ENCODE data around the gene SKAP1.
"Not testable (repeated sequence)": the region's sequence is repeated elsewhere in the genome, so short reads cannot be mapped to it uniquely, and the experiment has no call there.

Gene SKAP1

GRCh38 chr17:48462946-48463345 lies 32.9 kb upstream of the SKAP1 start:
- H3K36me3 Mint-ChIP-seq (ENCODE audit: insufficient read depth), result peaks cover under 1% of the 10 kb centered on the region
- H3K9me3 Mint-ChIP-seq, result no peaks in the 10 kb centered on the region
- no peak overlapping the region for H3K27ac Mint-ChIP-seq (ENCODE audit: low read depth)
- DNase-seq (ENCODE audit: low spot score in 2 of 2) (no peak), ATAC-seq (replicated peaks; ENCODE audit: extremely low read depth, poor library complexity, severe bottlenecking) (no peak)
- no peak overlapping the region for H3K4me3 Mint-ChIP-seq
- H3K27me3 Mint-ChIP-seq, result no peaks in the 10 kb centered on the region
- H3K4me1 Mint-ChIP-seq, result no peaks in the 10 kb centered on the region

DNA sequence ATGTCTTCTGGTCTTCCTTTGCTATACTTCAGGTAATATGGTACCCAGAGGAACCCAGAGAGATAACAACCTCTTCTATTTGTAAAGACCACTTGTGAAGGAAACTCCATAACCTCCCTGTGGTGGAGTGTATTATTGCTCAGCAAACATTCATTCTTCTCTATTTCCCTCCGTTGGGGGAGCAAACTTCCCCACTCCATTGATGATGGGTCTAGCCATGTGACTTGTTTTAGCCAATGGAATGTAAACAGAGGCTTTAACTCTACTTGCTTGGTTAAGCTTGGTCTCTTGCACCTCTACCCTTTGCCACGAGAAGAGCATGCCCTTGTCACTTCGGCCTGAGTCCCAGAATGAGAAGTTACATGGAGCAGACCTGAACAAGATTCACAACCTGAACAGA lies 30.0 kb upstream of the SKAP1 start:
- Mint-ChIP-seq H3K27ac (ENCODE audit: low read depth) (no peak overlapping the region), H3K9me3 (no peaks in the 10 kb centered on the region), H3K4me3 (no peak overlapping the region), H3K27me3 (no peaks in the 10 kb centered on the region), H3K4me1 (peaks cover 27% of the 10 kb centered on the region), H3K36me3 (ENCODE audit: insufficient read depth) (no peaks in the 10 kb centered on the region)
- no peak for ATAC-seq (replicated peaks; ENCODE audit: extremely low read depth, poor library complexity, severe bottlenecking)
- no peak for DNase-seq (ENCODE audit: low spot score in 2 of 2)

- H3K27me3 Mint-ChIP-seq, result no peaks in the 10 kb centered on the region
- peaks cover 35% of the 10 kb centered on the region for H3K4me1 Mint-ChIP-seq
- H3K27ac Mint-ChIP-seq (ENCODE audit: low read depth), result no peak overlapping the region
- no peak for DNase-seq (ENCODE audit: low spot score in 2 of 2)
- no peak overlapping the region for H3K4me3 Mint-ChIP-seq
- H3K9me3 Mint-ChIP-seq, result no peaks in the 10 kb centered on the region
- no peak for ATAC-seq (replicated peaks; ENCODE audit: extremely low read depth, poor library complexity, severe bottlenecking)
- no peaks in the 10 kb centered on the region for H3K36me3 Mint-ChIP-seq (ENCODE audit: insufficient read depth)
These were observed 29.2 kb upstream of the SKAP1 start for GRCh38 chr17:48459070-48459844.

- Mint-ChIP-seq H3K27ac (ENCODE audit: low read depth) (no peak overlapping the region), H3K4me1 (peaks cover 49% of the 10 kb centered on the region), H3K9me3 (no peaks in the 10 kb centered on the region), H3K27me3 (no peaks in the 10 kb centered on the region), H3K4me3 (peak overlapping the region; percentile 52), H3K36me3 (ENCODE audit: insufficient read depth) (peaks cover 4% of the 10 kb centered on the region)
- peak; percentile 61 to 73 for DNase-seq (ENCODE audit: low spot score in 2 of 2)
- ATAC-seq (replicated peaks; ENCODE audit: extremely low read depth, poor library complexity, severe bottlenecking), result peak; percentile 63
These were observed 27.2 kb upstream of the SKAP1 start for GRCh38 chr17:48457080-48457836.

DNA sequence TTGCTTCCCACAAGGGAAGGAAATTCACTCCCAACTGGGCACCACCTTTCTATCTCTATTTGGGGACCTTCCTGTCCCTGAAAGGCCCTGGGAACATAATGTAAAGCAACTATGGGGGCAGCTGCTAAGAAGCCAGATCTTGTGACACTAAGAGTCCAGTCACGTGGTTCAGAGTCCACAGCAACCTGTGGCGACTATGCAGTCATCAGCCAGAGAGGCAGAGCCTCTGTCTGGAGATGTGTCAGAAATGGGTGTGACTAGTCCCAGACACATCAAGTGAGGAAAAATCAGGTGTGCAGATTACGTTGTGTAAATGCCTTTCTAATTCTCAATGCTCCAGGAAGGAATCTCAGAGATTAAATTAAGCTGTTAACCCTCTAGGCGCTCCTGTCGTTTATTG lies 26.6 kb upstream of the SKAP1 start:
- H3K4me1 Mint-ChIP-seq, result peaks cover 56% of the 10 kb centered on the region
- H3K4me3 Mint-ChIP-seq, result peak overlapping the region; percentile 52
- no peak for DNase-seq (ENCODE audit: low spot score in 2 of 2)
- peaks cover 4% of the 10 kb centered on the region for H3K36me3 Mint-ChIP-seq (ENCODE audit: insufficient read depth)
- no peaks in the 10 kb centered on the region for H3K9me3 Mint-ChIP-seq
- H3K27me3 Mint-ChIP-seq, result no peaks in the 10 kb centered on the region
- no peak overlapping the region for H3K27ac Mint-ChIP-seq (ENCODE audit: low read depth)
- ATAC-seq (replicated peaks; ENCODE audit: extremely low read depth, poor library complexity, severe bottlenecking), result no peak

DNA sequence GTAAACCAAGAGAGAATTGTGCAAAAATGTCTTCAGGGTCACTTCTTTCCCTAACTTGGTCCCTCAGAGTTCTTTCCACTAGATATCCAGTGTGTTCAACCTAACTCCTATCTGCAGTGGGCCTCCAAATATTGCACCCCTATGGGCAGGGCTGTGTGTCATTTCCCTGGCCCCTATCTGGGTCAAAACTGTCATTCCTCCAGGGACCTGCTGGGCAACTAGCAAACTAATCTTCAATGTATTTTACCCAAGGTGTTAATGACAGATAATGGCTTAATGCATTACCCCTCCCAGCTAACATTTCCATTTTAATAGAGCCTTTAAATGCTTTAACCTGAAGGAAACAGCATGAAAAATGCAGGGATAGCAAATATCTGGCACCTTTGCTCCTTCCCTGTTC lies 25.8 kb upstream of the SKAP1 start:
- ATAC-seq (replicated peaks; ENCODE audit: extremely low read depth, poor library complexity, severe bottlenecking) (no peak), DNase-seq (ENCODE audit: low spot score in 2 of 2) (no peak)
- Mint-ChIP-seq H3K4me1 (peaks cover 64% of the 10 kb centered on the region), H3K4me3 (no peak overlapping the region), H3K27ac (ENCODE audit: low read depth) (no peak overlapping the region), H3K36me3 (ENCODE audit: insufficient read depth) (peaks cover 4% of the 10 kb centered on the region), H3K9me3 (no peaks in the 10 kb centered on the region), H3K27me3 (no peaks in the 10 kb centered on the region)

GRCh38 chr17:48453447-48453846 lies 23.4 kb upstream of the SKAP1 start:
- H3K9me3 Mint-ChIP-seq, result no peaks in the 10 kb centered on the region
- no peaks in the 10 kb centered on the region for H3K27me3 Mint-ChIP-seq
- no peak for DNase-seq (ENCODE audit: low spot score in 2 of 2)
- peak overlapping the region; percentile 57 for H3K4me3 Mint-ChIP-seq
- peaks cover 71% of the 10 kb centered on the region for H3K4me1 Mint-ChIP-seq
- H3K36me3 Mint-ChIP-seq (ENCODE audit: insufficient read depth), result peaks cover 4% of the 10 kb centered on the region
- peak; percentile 93 for ATAC-seq (replicated peaks; ENCODE audit: extremely low read depth, poor library complexity, severe bottlenecking)
- H3K27ac Mint-ChIP-seq (ENCODE audit: low read depth), result peak overlapping the region; percentile 57

GRCh38 chr17:48451489-48451888 lies 21.5 kb upstream of the SKAP1 start:
- DNase-seq (ENCODE audit: low spot score in 2 of 2) (no peak), ATAC-seq (replicated peaks; ENCODE audit: extremely low read depth, poor library complexity, severe bottlenecking) (no peak)
- Mint-ChIP-seq H3K9me3 (no peaks in the 10 kb centered on the region), H3K27ac (ENCODE audit: low read depth) (no peak overlapping the region), H3K36me3 (ENCODE audit: insufficient read depth) (peaks cover 4% of the 10 kb centered on the region), H3K27me3 (no peaks in the 10 kb centered on the region), H3K4me1 (peaks cover 59% of the 10 kb centered on the region), H3K4me3 (peak overlapping the region; percentile 11)

DNA sequence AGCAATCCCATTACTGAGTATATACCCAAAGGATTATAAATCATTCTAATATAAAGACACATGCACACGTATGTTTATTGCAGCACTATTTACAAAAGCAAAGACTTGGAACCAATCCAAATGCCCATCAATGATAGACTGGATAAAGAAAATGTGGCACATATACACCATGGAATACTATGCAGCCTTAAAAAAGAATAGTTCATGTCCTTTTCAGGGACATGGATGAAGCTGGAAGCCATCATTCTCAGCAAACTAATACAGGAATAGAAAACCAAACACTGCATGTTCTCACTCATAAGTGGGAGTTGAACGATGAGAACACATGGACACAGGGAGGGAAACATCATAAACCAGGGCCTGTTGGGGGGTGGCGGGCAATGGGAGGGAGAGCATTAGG lies 19.3 kb upstream of the SKAP1 start:
- ATAC-seq (replicated peaks; ENCODE audit: extremely low read depth, poor library complexity, severe bottlenecking); H3K4me3 Mint-ChIP-seq; DNase-seq (ENCODE audit: low spot score in 2 of 2); H3K9me3 Mint-ChIP-seq; H3K27me3 Mint-ChIP-seq; H3K27ac Mint-ChIP-seq (ENCODE audit: low read depth); H3K36me3 Mint-ChIP-seq (ENCODE audit: insufficient read depth): not testable (repeated sequence)
- H3K4me1 Mint-ChIP-seq, result peaks cover 53% of the 10 kb centered on the region

DNA sequence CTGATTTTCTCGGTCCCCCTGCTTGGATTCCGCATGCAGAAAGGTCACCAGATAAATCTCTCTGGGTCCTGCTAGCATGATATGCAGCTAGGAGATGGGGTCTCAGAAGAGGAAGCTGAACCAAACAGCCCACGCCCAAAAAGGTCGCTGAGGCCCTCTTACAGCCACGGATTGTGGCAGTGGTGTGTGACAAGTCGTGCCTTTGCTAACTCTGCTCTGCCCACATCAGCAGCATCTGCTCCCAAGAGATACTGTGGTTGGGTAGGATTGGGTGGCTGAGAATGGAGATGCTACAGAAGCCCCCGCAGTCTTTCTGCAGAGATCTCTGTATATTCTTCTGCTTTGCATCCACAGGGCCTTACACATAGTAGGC lies 15.2 kb upstream of the SKAP1 start:
- Mint-ChIP-seq H3K4me3 (no peak overlapping the region), H3K27ac (ENCODE audit: low read depth) (no peak overlapping the region), H3K4me1 (peaks cover 55% of the 10 kb centered on the region), H3K36me3 (ENCODE audit: insufficient read depth) (peaks cover 11% of the 10 kb centered on the region), H3K9me3 (peaks cover 7% of the 10 kb centered on the region), H3K27me3 (no peaks in the 10 kb centered on the region)
- ATAC-seq (replicated peaks; ENCODE audit: extremely low read depth, poor library complexity, severe bottlenecking), result no peak
- DNase-seq (ENCODE audit: low spot score in 2 of 2), result no peak

DNA sequence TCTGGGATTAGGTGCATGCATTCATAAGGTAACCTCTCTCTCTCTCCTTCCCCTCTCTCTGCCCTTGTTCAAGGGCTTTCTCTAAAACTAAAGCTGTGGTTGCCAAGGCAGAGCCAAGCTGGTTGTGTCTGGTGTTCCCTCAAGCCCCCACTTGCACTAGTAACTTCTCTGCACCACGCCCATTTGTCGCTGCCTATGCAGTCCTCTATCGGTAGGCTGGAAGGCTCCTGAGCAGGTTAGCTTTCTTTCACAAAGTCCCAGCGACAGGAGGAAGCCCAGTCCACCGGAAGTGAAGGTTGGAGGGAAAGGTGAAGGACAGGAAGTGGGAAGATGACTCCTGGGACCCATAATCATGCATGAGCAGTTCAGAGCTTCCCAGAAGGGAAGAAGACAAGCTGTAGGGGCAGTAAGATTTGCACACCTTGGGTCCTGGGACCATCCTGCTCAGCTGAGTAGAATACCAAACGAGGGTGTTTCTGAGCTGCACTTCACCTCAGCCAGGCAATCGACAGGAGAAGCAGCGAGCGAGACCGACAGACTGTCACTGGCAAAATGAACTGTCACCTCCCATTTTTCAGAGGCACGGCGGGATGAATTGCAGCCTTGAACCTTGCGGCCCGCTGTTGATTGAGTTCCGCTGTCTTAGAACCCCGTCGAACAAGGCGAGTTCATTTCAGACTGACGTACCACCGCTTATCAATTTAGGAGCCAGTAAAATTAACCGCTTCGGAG lies 14.7 kb upstream of the SKAP1 start:
- no peaks in the 10 kb centered on the region for H3K27me3 Mint-ChIP-seq
- ATAC-seq (replicated peaks; ENCODE audit: extremely low read depth, poor library complexity, severe bottlenecking) (no peak), DNase-seq (ENCODE audit: low spot score in 2 of 2) (no peak)
- H3K27ac Mint-ChIP-seq (ENCODE audit: low read depth), result no peak overlapping the region
- peak overlapping the region; percentile 59 for H3K4me3 Mint-ChIP-seq
- H3K36me3 Mint-ChIP-seq (ENCODE audit: insufficient read depth), result peaks cover 15% of the 10 kb centered on the region
- peaks cover 7% of the 10 kb centered on the region for H3K9me3 Mint-ChIP-seq
- peaks cover 59% of the 10 kb centered on the region for H3K4me1 Mint-ChIP-seq

- no peak overlapping the region for H3K4me3 Mint-ChIP-seq
- ATAC-seq (replicated peaks; ENCODE audit: extremely low read depth, poor library complexity, severe bottlenecking), result no peak
- H3K4me1 Mint-ChIP-seq, result peaks cover 68% of the 10 kb centered on the region
- peaks cover 16% of the 10 kb centered on the region for H3K36me3 Mint-ChIP-seq (ENCODE audit: insufficient read depth)
- H3K27me3 Mint-ChIP-seq, result no peaks in the 10 kb centered on the region
- H3K27ac Mint-ChIP-seq (ENCODE audit: low read depth), result no peak overlapping the region
- DNase-seq (ENCODE audit: low spot score in 2 of 2), result no peak
- H3K9me3 Mint-ChIP-seq, result peaks cover 7% of the 10 kb centered on the region
These were observed 13.7 kb upstream of the SKAP1 start for GRCh38 chr17:48443712-48444111.
